ENCODE results near the gene MAGOHB. TPM values are rescaled to one million over a fixed set of nuclear protein-coding genes. Genes with fewer than 3 reads are reported as not detected.

Gene MAGOHB
- total RNA-seq: 16.4 and 22.8 TPM in 2 replicates

DNA sequence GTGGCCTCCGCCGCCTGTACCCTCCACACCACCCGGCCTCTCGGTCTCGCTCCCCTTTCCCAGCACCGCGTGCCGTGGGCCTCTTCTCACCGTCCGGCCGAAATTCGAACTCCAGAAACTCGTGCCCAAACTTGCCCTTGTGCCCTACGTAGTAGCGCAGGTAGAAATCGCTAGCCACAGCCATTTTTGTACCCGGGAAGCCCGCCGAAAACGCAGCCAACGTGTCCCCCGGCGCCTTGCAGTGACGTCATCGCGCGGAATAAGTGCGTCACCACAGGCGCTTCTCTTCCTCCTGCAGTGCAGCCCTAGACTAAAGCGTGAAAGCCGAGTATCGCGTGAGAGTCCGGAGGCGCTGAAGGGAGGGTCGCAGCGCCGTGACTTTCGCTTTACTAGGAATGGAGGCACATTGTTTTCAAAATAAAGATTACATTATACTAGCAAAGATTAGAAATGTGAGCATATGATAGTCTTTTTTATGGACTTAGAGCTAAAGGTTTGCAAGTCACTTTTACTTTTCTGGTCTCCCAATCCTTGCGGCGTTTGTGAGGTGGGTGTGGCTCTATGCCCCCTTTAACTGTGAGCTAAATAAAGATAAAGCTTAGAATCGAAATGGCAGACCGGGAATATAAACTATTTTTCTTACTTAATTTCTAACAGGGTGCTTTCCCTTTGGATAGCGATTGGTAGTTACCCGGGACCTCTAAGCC lies at the start of gene MAGOHB:
Gene MAGOHB, minus strand, starts transcription at position 261 of the 707 bp plus-strand sequence. Its CDS starts 77 bp downstream, at position 184.

Other genes with a start within 250 kb of the MAGOHB start
- gene KLRK1, start 223.6 kb downstream of the MAGOHB start, total RNA-seq: not detected in 2 replicates
- gene KLRC4, start 203.9 kb downstream of the MAGOHB start, total RNA-seq: not detected in 2 replicates
- gene KLRC3, start 193.0 kb downstream of the MAGOHB start, total RNA-seq: not detected in 2 replicates
- gene KLRC2, start 177.6 kb downstream of the MAGOHB start, total RNA-seq: not detected in 2 replicates
- not detected in 2 replicates for gene KLRC1, start 160.2 kb downstream of the MAGOHB start, total RNA-seq
- 0.92 and 16.2 TPM in 2 replicates for gene EIF2S3B, start 107.7 kb downstream of the MAGOHB start, total RNA-seq
- gene STYK1, start 60.4 kb upstream of the MAGOHB start, total RNA-seq: 0.09 and 0.14 TPM in 2 replicates
- 65.0 and 93.0 TPM in 2 replicates for gene YBX3, start 109.7 kb upstream of the MAGOHB start, total RNA-seq
- gene TAS2R7, start 189.0 kb upstream of the MAGOHB start, total RNA-seq: not detected in 2 replicates
- not detected in 2 replicates for gene TAS2R8, start 193.7 kb upstream of the MAGOHB start, total RNA-seq
- gene TAS2R9, start 196.6 kb upstream of the MAGOHB start, total RNA-seq: not detected in 2 replicates
- gene TAS2R10, start 212.7 kb upstream of the MAGOHB start, total RNA-seq: 0.55 and 0.71 TPM in 2 replicates
- 0.37 and 0.57 TPM in 2 replicates for gene PRR4, start 235.9 kb upstream of the MAGOHB start, total RNA-seq